ENCODE measurements around the gene U2SURP.

DNA sequence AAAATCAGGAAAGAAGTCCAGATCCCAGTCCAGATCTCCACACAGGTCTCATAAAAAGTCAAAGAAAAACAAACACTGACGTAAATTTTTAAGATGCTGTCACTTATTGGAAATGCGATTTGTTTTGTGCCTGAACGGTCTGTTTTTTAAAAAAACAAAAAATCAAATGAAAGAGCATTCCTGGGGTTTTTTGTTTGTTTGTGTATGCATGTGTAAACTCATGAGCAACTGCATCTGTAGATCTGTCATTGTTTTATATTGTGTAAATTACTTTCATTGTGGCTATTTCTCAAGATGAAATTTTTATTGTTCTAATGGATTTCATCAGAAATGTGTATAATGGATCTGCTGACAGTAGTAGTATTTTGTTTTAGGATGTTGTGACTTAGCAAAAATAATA is 55.0 kb downstream of the U2SURP start:
- TF ChIP-seq POLR2A (IDR thresholded peaks at IDR 0.05), result no peak
- TF ChIP-seq, protein P1, sequence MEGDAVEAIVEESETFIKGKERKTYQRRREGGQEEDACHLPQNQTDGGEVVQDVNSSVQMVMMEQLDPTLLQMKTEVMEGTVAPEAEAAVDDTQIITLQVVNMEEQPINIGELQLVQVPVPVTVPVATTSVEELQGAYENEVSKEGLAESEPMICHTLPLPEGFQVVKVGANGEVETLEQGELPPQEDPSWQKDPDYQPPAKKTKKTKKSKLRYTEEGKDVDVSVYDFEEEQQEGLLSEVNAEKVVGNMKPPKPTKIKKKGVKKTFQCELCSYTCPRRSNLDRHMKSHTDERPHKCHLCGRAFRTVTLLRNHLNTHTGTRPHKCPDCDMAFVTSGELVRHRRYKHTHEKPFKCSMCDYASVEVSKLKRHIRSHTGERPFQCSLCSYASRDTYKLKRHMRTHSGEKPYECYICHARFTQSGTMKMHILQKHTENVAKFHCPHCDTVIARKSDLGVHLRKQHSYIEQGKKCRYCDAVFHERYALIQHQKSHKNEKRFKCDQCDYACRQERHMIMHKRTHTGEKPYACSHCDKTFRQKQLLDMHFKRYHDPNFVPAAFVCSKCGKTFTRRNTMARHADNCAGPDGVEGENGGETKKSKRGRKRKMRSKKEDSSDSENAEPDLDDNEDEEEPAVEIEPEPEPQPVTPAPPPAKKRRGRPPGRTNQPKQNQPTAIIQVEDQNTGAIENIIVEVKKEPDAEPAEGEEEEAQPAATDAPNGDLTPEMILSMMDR (IDR thresholded peaks at IDR 0.05), result no peak
